Fibroblast of lung (primary cell): ENCODE measurements around the gene FAP. TPM values are rescaled to one million over a fixed set of nuclear protein-coding genes. Genes with fewer than 3 reads are reported as not detected.

Experiments
- DNase-seq, 2 donors: peaks; one replicate each; pipeline versions ENCODE4 v3.0.0 to v3.0.0-alpha.2; 2010; ENCODE audit warnings: low read depth in 2 of 2
- H2AFZ ChIP-seq: 2 replicates; pipeline ENCODE4 v1.5.1; 2012; ENCODE audit warnings: low read length, control low read depth, inconsistent platforms
- H3K27ac ChIP-seq: 2 replicates; pipeline ENCODE4 v1.5.1; 2011; ENCODE audit warnings: low read length, control low read depth; ENCODE audit not compliant: insufficient read depth
- H3K27me3 ChIP-seq: 2 replicates; pipeline ENCODE4 v1.5.1; 2011; ENCODE audit warnings: mild to moderate bottlenecking, low read length; ENCODE audit not compliant: control insufficient read depth, insufficient read depth
- H3K36me3 ChIP-seq: 2 replicates; pipeline ENCODE4 v1.5.1; 2011; ENCODE audit warnings: low read length; ENCODE audit not compliant: control insufficient read depth, insufficient read depth
- H3K4me1 ChIP-seq: 2 replicates; pipeline ENCODE4 v1.5.1; 2011; ENCODE audit warnings: low read length; ENCODE audit not compliant: control insufficient read depth, insufficient read depth; ENCODE audit errors: extremely low read depth
- H3K4me2 ChIP-seq: 2 replicates; pipeline ENCODE4 v1.5.1; 2011; ENCODE audit warnings: low read length, control low read depth; ENCODE audit not compliant: insufficient read depth; ENCODE audit errors: extremely low read depth
- H3K4me3 ChIP-seq, 4 experiments: fragments of 200-600 bp in 1 of 4; sonication (generic) in 1 of 4; replicated peaks in 1 of 4; 2 replicates each; pipeline ENCODE4 v1.5.1; 2011 to 2016; ENCODE audit warnings: low read length in 4 of 4, low read depth in 3 of 4, mild to moderate bottlenecking in 3 of 4, control low read depth in 2 of 4, inconsistent platforms in 1 of 4, mixed read lengths in 1 of 4; ENCODE audit not compliant: insufficient read depth in 1 of 4; ENCODE audit errors: control extremely low read depth in 1 of 4
- H3K79me2 ChIP-seq: 2 replicates; pipeline ENCODE4 v1.5.1; 2012; ENCODE audit warnings: mild to moderate bottlenecking, low read length, inconsistent platforms; ENCODE audit not compliant: control insufficient read depth, insufficient read depth
- H3K9ac ChIP-seq: 2 replicates; pipeline ENCODE4 v1.5.1; 2011; ENCODE audit warnings: mild to moderate bottlenecking, low read length, control low read depth; ENCODE audit not compliant: insufficient read depth
- H3K9me3 ChIP-seq: 2 replicates; pipeline ENCODE4 v1.5.1; 2012; ENCODE audit warnings: low read depth, low read length; ENCODE audit not compliant: control insufficient read depth, insufficient read depth
- H4K20me1 ChIP-seq: 2 replicates; pipeline ENCODE4 v1.5.1; 2011; ENCODE audit warnings: low read length; ENCODE audit not compliant: control insufficient read depth, insufficient read depth; ENCODE audit errors: extremely low read depth
- EZH2 ChIP-seq: IDR thresholded peaks from 2 replicates; pipeline ENCODE4 v1.5.1; 2012; ENCODE audit warnings: low read length, control low read depth, mild to moderate bottlenecking; ENCODE audit errors: missing control alignments
- polyA plus RNA-seq, 2 donors: library from polyadenylated mRNA; depleted of rRNA in 1 of 2; stranded (reverse) in 1 of 2; unstranded in 1 of 2; fragments of >200 nt; gene quantifications; 2 replicates each; pipeline ENCODE4 v1.2.1, GENCODE V29; 2011 to 2012; ENCODE audit warnings: missing spikeins in 1 of 2
- total RNA-seq: library from RNA; depleted of rRNA; stranded (reverse); fragments of >200 nt; gene quantifications from 2 replicates; pipeline ENCODE4 v1.2.1, GENCODE V29; 2014
- TF ChIP-seq, protein P1 (sequence below), 2 donors: IDR thresholded peaks in 1 of 2; conservative IDR thresholded peaks in 1 of 2; 1 replicate in 1 of 2; 2 replicates in 1 of 2; pipeline ENCODE4 v1.5.1; 2011 to 2012; ENCODE audit warnings: low read length in 2 of 2, control low read depth in 1 of 2, inconsistent platforms in 1 of 2, low read depth in 1 of 2, mild to moderate bottlenecking in 1 of 2

FAP gene
- total and polyA plus RNA-seq, 2 donors (not counting 1 experiment from before 2014, with no cell fraction given): 96.1 to 140 TPM

- H3K4me3 ChIP-seq: no peak overlapping the region
- H3K4me1 ChIP-seq: peaks cover 5% of the 10 kb centered on the region
- H2AFZ ChIP-seq: no peak overlapping the region
- TF ChIP-seq EZH2: no peak
- TF ChIP-seq, protein P1, sequence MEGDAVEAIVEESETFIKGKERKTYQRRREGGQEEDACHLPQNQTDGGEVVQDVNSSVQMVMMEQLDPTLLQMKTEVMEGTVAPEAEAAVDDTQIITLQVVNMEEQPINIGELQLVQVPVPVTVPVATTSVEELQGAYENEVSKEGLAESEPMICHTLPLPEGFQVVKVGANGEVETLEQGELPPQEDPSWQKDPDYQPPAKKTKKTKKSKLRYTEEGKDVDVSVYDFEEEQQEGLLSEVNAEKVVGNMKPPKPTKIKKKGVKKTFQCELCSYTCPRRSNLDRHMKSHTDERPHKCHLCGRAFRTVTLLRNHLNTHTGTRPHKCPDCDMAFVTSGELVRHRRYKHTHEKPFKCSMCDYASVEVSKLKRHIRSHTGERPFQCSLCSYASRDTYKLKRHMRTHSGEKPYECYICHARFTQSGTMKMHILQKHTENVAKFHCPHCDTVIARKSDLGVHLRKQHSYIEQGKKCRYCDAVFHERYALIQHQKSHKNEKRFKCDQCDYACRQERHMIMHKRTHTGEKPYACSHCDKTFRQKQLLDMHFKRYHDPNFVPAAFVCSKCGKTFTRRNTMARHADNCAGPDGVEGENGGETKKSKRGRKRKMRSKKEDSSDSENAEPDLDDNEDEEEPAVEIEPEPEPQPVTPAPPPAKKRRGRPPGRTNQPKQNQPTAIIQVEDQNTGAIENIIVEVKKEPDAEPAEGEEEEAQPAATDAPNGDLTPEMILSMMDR (conservative IDR thresholded peaks at IDR 0.05 in 1 of 2, IDR thresholded peaks at IDR 0.05 in 1 of 2; ENCODE audit: low read depth in 1 of 2, low read length in 2 of 2): no peak
- H3K4me2 ChIP-seq: no peak overlapping the region
- no peaks in the 10 kb centered on the region for H3K9me3 ChIP-seq
- peaks cover 3% of the 10 kb centered on the region for H3K36me3 ChIP-seq
- H3K79me2 ChIP-seq: no peaks in the 10 kb centered on the region
- no peak overlapping the region for H3K27ac ChIP-seq
- H4K20me1 ChIP-seq: no peaks in the 10 kb centered on the region
- H3K9ac ChIP-seq: no peak overlapping the region
- no peaks in the 10 kb centered on the region for H3K27me3 ChIP-seq
- no peak for DNase-seq
Measured at GRCh38 chr2:162166745-162167144, 76.5 kb downstream of the FAP start.

DNA sequence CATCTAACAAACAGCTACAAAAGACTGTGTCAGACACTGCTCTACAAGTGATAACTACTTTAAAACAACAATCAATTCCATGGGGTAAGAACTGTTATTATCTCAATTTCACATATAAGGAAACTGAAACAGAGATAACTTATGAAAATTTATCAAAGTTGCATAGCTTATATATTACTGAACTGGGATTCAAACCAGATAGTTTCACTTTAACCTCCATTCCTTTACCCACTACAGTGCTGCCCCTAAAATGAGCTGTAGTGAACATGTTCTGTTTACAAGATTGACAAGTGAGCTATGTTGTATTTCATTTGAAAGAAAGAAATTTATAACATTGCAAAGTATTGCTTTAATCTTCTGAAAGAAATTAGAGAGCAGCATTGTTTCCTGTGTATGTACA is 77.1 kb downstream of the FAP start:
- Histone ChIP-seq H3K4me1 (peaks cover 5% of the 10 kb centered on the region), H3K27me3 (no peaks in the 10 kb centered on the region), H3K9me3 (no peaks in the 10 kb centered on the region), H3K36me3 (peaks cover 3% of the 10 kb centered on the region), H3K79me2 (no peaks in the 10 kb centered on the region), H3K4me2 (no peak overlapping the region), H2AFZ (no peak overlapping the region), H3K9ac (no peak overlapping the region), H4K20me1 (no peaks in the 10 kb centered on the region), H3K27ac (no peak overlapping the region), H3K4me3 (no peak overlapping the region)
- TF ChIP-seq, protein P1 (conservative IDR thresholded peaks at IDR 0.05 in 1 of 2, IDR thresholded peaks at IDR 0.05 in 1 of 2; ENCODE audit: low read depth in 1 of 2, low read length in 2 of 2): no peak
- TF ChIP-seq EZH2: no peak
- no peak for DNase-seq

DNA sequence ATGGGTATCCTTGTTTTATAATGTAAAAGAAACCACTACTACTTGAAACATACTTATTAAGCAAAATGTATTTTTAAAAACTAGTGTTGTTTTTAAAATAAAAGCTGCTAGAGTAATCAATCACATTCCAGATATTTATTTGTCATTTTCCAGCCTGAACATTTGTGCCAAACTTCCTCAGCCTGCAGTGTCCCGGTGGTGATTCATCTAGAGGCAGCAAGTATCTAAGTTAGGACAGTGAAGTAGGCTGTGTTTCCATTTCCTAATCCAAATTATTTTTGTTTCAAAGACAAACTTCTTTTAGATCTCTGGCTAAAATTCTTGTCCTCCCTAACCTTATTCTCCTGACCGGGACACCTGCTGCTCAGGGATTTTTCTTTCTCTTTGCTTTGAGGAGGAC is 78.4 kb downstream of the FAP start:
- no peak overlapping the region for H3K27ac ChIP-seq
- DNase-seq: peak; percentile 32 to 48
- peaks cover 3% of the 10 kb centered on the region for H3K36me3 ChIP-seq
- no peak for TF ChIP-seq EZH2
- TF ChIP-seq, protein P1 (conservative IDR thresholded peaks at IDR 0.05 in 1 of 2, IDR thresholded peaks at IDR 0.05 in 1 of 2; ENCODE audit: low read depth in 1 of 2, low read length in 2 of 2): no peak
- H3K79me2 ChIP-seq: no peaks in the 10 kb centered on the region
- H3K9me3 ChIP-seq: no peaks in the 10 kb centered on the region
- H3K4me1 ChIP-seq: peaks cover 5% of the 10 kb centered on the region
- no peaks in the 10 kb centered on the region for H3K27me3 ChIP-seq
- no peak overlapping the region for H3K9ac ChIP-seq
- no peak overlapping the region for H3K4me3 ChIP-seq
- no peak overlapping the region for H2AFZ ChIP-seq
- H3K4me2 ChIP-seq: peak overlapping the region; percentile 28
- no peaks in the 10 kb centered on the region for H4K20me1 ChIP-seq
